ENCODE measurements around the gene STOX2. TPM values are rescaled to one million over a fixed set of nuclear protein-coding genes. Genes with fewer than 3 reads are reported as not detected.

The STOX2 gene
- total RNA-seq, 2 experiments from 2014 or later, result not detected

DNA sequence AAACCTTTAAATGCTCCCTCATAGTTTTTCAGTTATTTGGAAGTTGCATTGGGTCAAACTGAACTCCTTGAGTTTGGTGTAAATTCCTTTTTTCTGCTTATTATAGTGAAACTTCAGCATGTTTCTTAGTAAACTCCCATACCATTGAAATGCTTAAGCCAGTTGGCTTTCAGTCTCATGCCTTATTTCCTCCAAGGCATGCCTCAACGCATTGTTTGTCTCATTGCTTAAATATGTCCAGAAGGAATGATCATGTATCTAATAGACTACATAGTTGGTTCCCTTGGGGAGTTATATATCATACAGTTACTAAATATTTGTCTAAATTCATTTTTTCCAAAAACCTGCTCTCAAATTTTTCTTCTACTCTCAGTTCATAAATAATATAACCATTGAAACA is 114.0 kb downstream of the STOX2 start:
- H3K36me3 Mint-ChIP-seq (ENCODE audit: low read depth), result no peaks in the 10 kb centered on the region
- TF ChIP-seq, protein P1, sequence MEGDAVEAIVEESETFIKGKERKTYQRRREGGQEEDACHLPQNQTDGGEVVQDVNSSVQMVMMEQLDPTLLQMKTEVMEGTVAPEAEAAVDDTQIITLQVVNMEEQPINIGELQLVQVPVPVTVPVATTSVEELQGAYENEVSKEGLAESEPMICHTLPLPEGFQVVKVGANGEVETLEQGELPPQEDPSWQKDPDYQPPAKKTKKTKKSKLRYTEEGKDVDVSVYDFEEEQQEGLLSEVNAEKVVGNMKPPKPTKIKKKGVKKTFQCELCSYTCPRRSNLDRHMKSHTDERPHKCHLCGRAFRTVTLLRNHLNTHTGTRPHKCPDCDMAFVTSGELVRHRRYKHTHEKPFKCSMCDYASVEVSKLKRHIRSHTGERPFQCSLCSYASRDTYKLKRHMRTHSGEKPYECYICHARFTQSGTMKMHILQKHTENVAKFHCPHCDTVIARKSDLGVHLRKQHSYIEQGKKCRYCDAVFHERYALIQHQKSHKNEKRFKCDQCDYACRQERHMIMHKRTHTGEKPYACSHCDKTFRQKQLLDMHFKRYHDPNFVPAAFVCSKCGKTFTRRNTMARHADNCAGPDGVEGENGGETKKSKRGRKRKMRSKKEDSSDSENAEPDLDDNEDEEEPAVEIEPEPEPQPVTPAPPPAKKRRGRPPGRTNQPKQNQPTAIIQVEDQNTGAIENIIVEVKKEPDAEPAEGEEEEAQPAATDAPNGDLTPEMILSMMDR (IDR thresholded peaks at IDR 0.05), result no peak
- CTCF ChIA-PET, result no interaction called here

DNA sequence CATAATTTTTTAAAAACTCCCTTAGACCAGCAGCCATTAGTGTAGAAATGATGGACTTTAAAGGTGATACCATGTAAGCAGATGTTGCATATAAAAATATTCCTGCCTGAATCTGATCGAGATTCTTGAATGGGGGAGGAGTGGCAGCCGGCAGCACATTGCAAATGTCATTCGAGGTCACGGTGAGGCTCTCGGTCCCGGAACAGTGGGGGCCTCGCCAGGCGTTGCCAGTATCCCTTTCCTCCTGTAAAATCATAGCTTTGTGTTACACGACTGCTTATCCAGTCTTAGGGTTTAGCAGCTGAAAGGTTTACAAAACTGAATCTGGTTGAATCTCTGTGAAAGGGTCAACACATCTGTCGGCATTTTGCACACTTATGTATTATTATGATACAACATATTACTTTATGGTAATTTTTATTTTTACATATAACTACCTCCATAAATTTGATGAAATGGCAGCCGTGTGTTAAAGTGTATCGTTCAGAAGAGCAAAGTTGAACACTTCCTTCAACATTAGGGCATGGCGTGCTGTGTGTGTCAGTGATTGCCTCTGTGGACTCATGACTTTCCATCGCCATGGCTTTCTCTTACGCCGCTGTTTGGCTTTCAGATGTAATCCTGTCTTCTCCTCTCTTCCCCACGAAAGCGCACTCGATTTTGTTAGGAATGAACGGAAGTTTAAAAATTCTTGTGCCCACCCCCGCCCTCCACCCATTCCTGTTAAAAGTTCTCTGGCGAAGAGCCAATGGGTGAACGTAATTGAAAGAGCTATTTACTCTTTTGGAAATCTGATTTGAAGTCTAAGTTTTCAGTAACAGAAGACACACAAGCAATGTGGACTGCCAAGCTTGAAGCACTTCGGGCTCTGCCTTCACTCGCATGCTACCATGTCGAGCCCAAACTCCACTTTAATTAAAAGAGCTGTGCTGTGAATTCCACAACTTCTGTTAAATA is 114.8 kb downstream of the STOX2 start:
- POLR2A ChIA-PET, result interaction anchor here (0.7 to 0.9 kb wide), 2 partner anchors 22 to 279 kb away, joined by 3 read pairs; no protein-coding TSS in a partner anchor
- H3K9me3 Mint-ChIP-seq, result no peaks in the 10 kb centered on the region

More for the DNA sequence above, 114.0 kb downstream of the STOX2 start:
- no peak for ATAC-seq
- no peaks in the 10 kb centered on the region for H3K9me3 Mint-ChIP-seq
- intact Hi-C loops (cut with micrococcal nuclease), result no loop called here
- H3K27ac Mint-ChIP-seq, result no peak overlapping the region
- no peak for DNase-seq
- H3K27me3 Mint-ChIP-seq, result no peaks in the 10 kb centered on the region
- H3K4me3 Mint-ChIP-seq, result no peak overlapping the region
- no peaks in the 10 kb centered on the region for H3K4me1 Mint-ChIP-seq (ENCODE audit: low read depth)
- POLR2A ChIA-PET, result no interaction called here

DNA sequence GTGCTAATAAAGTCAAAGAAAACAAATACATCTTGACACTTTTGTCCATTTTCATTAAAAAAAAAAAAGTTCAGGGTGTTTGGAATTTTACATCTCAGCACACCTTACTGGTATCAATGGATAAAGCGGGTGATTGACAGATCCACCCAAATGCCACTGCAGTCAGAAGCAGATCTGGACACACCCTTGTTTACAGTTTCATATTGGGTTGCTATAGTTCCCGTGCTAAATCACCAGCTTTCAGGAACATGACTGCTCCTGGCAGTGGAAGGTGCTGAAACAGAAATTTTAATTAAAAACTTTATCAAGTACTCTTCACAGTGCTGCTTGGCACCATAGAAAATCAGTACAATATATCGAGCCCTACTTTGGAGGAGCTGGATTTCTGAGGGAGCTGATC is 116.3 kb downstream of the STOX2 start:
- no peaks in the 10 kb centered on the region for H3K36me3 Mint-ChIP-seq (ENCODE audit: low read depth)
- TF ChIP-seq, protein P1 (IDR thresholded peaks at IDR 0.05), result no peak
- ChIA-PET POLR2A (no interaction called here), CTCF (interaction anchor here (1.2 kb wide), 1 partner anchor 14 kb away, joined by 3 read pairs; no protein-coding TSS in a partner anchor)
- H3K4me3 Mint-ChIP-seq, result no peak overlapping the region
- DNase-seq (no peak), ATAC-seq (no peak)
- H3K27me3 Mint-ChIP-seq, result no peaks in the 10 kb centered on the region
- intact Hi-C loops (cut with micrococcal nuclease), result no loop called here
- no peaks in the 10 kb centered on the region for H3K4me1 Mint-ChIP-seq (ENCODE audit: low read depth)
- H3K9me3 Mint-ChIP-seq, result no peaks in the 10 kb centered on the region
- no peak overlapping the region for H3K27ac Mint-ChIP-seq

More for the DNA sequence above, 114.8 kb downstream of the STOX2 start:
- H3K36me3 Mint-ChIP-seq (ENCODE audit: low read depth), result no peaks in the 10 kb centered on the region
- ATAC-seq (no peak), DNase-seq (no peak)
- H3K27me3 Mint-ChIP-seq, result no peaks in the 10 kb centered on the region
- no peak overlapping the region for H3K4me3 Mint-ChIP-seq
- no peaks in the 10 kb centered on the region for H3K4me1 Mint-ChIP-seq (ENCODE audit: low read depth)
- no peak overlapping the region for H3K27ac Mint-ChIP-seq
- intact Hi-C loops (cut with micrococcal nuclease), result no loop called here
- TF ChIP-seq, protein P1 (IDR thresholded peaks at IDR 0.05), result no peak
- CTCF ChIA-PET, result interaction anchor here (1.0 to 1.2 kb wide), 2 partner anchors 12 to 138 kb away, joined by 3 read pairs; no protein-coding TSS in a partner anchor

DNA sequence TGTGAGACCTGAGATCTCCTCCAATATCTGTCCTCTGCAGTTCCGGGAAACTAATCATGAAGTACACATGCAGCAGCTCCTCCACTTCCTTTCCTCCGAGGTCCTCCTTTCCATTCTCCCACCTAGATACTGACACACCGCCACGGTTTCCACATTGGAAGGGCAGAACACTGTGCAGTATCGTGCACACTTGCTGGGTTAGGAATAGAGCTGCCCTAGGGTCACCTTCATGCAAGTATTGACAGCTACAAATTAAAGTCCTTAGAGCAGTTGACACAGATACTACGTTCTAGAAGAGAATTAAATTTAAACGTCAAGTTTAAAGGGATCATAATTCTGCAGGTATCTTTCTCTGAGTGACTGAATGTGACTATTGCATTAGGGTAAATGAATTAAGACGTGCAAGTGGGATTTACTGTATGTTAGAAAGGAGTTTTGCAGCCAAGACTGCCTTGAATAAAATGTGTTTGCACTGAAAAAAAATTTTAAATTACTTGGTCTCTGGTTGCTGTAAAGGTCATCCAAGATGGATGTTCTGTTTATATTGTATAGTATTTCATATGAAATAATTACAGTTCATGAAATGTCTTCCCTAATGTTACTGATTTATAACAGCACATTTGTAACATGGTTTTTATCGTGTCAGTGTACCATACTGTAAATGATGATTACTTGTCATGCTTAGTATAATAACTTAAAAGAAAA is 117.7 kb downstream of the STOX2 start:
- POLR2A ChIA-PET, result no interaction called here
- CTCF ChIA-PET, result no interaction called here

More for the DNA sequence above, 117.7 kb downstream of the STOX2 start:
- no peak overlapping the region for H3K27ac Mint-ChIP-seq
- no peak overlapping the region for H3K4me3 Mint-ChIP-seq
- H3K27me3 Mint-ChIP-seq, result peaks cover 4% of the 10 kb centered on the region
- no peaks in the 10 kb centered on the region for H3K36me3 Mint-ChIP-seq (ENCODE audit: low read depth)
- DNase-seq, result no peak
- no peaks in the 10 kb centered on the region for H3K9me3 Mint-ChIP-seq
- TF ChIP-seq, protein P1 (IDR thresholded peaks at IDR 0.05), result no peak
- intact Hi-C loops (cut with micrococcal nuclease), result no loop called here
- ATAC-seq, result no peak
- peaks cover 6% of the 10 kb centered on the region for H3K4me1 Mint-ChIP-seq (ENCODE audit: low read depth)

All from activated CD8-positive, alpha-beta T cell treated with anti-CD3 and anti-CD28 coated beads for 36 hours (primary cell).